SK-N-SH (cell line): ENCODE measurements around the gene TSPAN8.

ENCODE experiments used
- CHD2 ChIP-seq: fragments of 150-350 bp; IDR thresholded peaks from 2 replicates; pipeline ENCODE4 v1.6.1; 2018; ENCODE audit warnings: low read length; ENCODE audit not compliant: partially characterized antibody
- ELF1 ChIP-seq: IDR thresholded peaks from 2 replicates; pipeline ENCODE4 v1.4.0; 2012
- EP300 ChIP-seq, 2 experiments: IDR thresholded peaks; 2 replicates each; pipeline versions ENCODE4 v1.4.0 to v1.6.1; 2012; ENCODE audit warnings: borderline replicate concordance in 1 of 2, low read depth in 1 of 2, low read length in 1 of 2
- MAX ChIP-seq: IDR thresholded peaks from 2 replicates; pipeline ENCODE4 v1.4.0; 2012; ENCODE audit warnings: low read depth
- MEF2A ChIP-seq: IDR thresholded peaks from 2 replicates; pipeline ENCODE4 v1.4.0; 2012; ENCODE audit warnings: low read depth, borderline replicate concordance
- NFIC ChIP-seq: IDR thresholded peaks from 2 replicates; pipeline ENCODE4 v1.4.0; 2012; ENCODE audit warnings: borderline replicate concordance
- RFX5 ChIP-seq: IDR thresholded peaks from 2 replicates; pipeline ENCODE4 v1.6.1; 2012; ENCODE audit warnings: mild to moderate bottlenecking, improper control_type of control experiment, low read length
- SMC3 ChIP-seq: IDR thresholded peaks from 2 replicates; pipeline ENCODE4 v1.6.1; 2012; ENCODE audit warnings: low read depth, low read length, improper control_type of control experiment
- TEAD4 ChIP-seq: IDR thresholded peaks from 2 replicates; pipeline ENCODE4 v1.4.0; 2012; ENCODE audit warnings: mild to moderate bottlenecking, borderline replicate concordance; ENCODE audit not compliant: insufficient read depth
- TF ChIP-seq, protein P1 (sequence below): fragments of 200-600 bp; sonication (generic); IDR thresholded peaks from 2 replicates; pipeline ENCODE4 v1.6.1; 2017; ENCODE audit warnings: antibody characterized with exemption, mild to moderate bottlenecking, moderate library complexity

DNA sequence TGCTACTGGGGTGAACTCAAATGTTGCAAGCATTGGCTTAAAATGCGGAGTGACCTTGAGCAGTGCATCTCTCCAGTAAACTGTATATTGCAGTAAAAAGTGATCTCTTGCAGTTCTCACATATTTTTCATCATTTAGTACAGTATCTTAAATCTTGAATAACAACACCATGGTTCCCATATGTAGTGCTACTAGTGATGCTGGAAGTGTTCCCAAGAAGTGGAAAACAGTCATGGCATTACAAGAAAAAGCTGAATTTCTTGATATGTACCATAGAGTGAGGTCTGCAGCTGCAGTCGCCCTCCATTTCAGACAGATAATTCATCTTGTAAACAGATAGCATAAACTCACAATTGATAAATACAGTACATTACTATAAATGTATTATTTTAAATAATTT lies 42.9 kb upstream of the TSPAN8 start:
- TF ChIP-seq, protein P1, sequence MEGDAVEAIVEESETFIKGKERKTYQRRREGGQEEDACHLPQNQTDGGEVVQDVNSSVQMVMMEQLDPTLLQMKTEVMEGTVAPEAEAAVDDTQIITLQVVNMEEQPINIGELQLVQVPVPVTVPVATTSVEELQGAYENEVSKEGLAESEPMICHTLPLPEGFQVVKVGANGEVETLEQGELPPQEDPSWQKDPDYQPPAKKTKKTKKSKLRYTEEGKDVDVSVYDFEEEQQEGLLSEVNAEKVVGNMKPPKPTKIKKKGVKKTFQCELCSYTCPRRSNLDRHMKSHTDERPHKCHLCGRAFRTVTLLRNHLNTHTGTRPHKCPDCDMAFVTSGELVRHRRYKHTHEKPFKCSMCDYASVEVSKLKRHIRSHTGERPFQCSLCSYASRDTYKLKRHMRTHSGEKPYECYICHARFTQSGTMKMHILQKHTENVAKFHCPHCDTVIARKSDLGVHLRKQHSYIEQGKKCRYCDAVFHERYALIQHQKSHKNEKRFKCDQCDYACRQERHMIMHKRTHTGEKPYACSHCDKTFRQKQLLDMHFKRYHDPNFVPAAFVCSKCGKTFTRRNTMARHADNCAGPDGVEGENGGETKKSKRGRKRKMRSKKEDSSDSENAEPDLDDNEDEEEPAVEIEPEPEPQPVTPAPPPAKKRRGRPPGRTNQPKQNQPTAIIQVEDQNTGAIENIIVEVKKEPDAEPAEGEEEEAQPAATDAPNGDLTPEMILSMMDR, result no peak
- TF ChIP-seq SMC3 (no peak), RFX5 (no peak), CHD2 (no peak), EP300 (IDR thresholded peaks at IDR 0.05; ENCODE audit: borderline replicate concordance in 1 of 2, low read depth in 1 of 2, low read length in 1 of 2) (no peak), MEF2A (no peak), ELF1 (no peak), TEAD4 (no peak), NFIC (no peak), MAX (no peak)
